ELF-1 (cell line): ENCODE results near the gene LRAT.
"Not testable (repeated sequence)": the region's sequence is repeated elsewhere in the genome, so short reads cannot be mapped to it uniquely, and the experiment has no call there.

Experiments
- DNase-seq: peaks from one replicate; pipeline ENCODE4 v3.0.0-alpha.2; 2016; ENCODE audit warnings: low read depth, low spot score

Gene LRAT

DNA sequence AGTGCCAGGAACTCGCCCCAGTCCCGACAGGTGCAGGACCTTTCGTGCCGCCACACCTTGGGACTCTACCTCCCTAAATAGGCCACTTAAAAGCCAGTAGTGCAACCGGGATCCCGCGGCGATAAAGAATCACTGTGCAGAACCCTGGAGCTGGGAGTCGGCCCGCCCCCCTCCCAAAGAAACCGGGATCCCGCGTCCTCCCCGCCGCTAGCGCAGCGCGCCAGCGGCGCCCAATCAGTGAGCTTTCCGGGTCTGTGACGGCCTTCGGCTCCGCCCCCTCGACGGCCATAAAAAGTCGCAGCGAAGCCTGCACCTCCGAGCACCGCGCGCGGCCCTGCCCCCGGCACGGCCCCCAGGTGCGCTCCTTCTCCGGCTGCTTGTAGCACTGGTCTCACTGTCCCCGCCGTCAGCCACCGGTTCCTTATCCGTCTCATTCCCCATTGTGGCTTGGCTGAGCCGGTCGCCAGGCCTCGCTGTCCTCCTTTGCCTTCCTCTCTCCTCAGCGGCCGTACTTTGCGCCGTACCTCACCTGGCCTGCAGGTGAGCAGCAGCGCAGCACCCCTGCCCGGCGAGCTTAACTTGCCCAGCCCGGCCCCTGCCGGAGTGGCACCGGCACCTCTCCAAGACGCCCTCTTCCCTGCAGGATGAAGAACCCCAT, at the start of gene LRAT:
LRAT (plus strand) TSS at position 318 of the 658 bp plus-strand sequence; CDS start at position 645, 327 bp downstream.
- peak; percentile 90 for DNase-seq

GRCh38 chr4:154707877-154708276, 35.9 kb upstream of the LRAT start:
- no peak for DNase-seq

GRCh38 chr4:154709550-154709949, 34.2 kb upstream of the LRAT start:
- no peak for DNase-seq

GRCh38 chr4:154711522-154711921, 32.3 kb upstream of the LRAT start:
- DNase-seq: no peak

- no peak for DNase-seq
Observed at GRCh38 chr4:154714339-154715040, 29.3 kb upstream of the LRAT start.

GRCh38 chr4:154719087-154719486, 24.7 kb upstream of the LRAT start:
- no peak for DNase-seq

DNA sequence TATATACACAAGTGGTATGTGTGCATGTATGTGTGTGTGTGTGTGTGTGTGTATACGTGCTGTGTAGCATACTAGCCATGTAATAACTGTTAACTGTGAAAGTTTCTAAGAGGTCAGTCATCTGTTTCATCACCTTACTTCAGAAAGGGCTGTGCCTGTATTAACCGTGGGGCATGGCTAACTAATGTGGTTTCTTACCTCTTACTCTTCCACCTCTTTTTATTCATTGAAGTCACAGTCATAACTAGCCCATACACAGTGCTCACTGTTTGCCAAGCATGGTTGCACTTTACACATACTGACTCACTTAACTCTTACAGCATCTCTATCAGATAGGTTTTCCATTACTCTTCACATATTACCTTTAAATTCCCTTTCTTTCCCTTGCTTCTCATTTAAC, 23.7 kb upstream of the LRAT start:
- no peak for DNase-seq

DNA sequence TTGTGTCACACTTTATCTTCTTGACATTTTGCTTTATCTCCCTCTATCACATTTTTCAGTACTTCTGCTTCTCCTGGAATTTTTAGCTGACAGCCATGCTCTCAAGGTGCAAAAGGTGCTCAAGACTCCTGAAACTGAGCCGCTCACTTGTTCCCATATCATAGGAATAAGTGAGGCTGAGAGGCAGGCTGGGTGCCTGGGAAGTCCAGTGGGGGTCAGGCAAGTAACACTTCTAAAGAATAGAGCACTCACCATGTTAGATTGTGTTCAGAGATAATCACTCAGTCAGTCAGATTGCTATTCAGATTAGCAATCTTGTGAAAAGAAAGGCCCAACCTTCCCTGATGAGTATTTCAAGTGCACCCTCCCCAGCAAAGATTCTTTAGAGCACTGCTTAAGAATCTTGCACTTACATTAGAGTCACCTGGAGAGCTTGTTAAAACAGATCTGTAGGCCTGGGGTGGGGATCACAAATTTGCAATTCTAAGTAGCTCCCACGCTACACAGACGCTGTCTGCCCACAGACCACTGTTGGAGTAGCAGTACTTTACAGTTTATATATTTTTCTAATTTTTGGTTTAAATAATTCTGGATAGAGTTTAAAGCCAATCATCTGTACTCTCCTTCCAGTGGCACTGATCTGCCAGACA, 23.1 kb upstream of the LRAT start:
- DNase-seq: peak; percentile 47

DNA sequence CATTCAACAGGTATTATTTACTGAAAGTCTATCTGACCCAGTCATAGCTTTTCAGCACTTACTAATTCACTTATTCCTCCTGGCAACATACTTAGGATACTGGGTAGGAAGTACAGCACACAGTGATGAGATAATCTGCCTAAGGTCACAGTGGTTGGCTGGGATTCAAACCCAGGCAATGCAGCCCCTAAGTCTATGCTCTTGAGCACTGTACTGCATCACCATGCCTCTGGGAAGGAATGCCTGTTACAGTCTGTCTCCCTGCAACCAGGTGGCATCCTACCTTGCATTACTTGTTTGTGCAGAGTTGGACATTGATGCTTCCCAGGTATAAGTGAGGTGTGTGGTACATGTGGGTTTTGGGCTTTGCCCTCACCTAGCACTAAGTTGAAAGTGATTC, 21.5 kb upstream of the LRAT start:
- no peak for DNase-seq

GRCh38 chr4:154723601-154724000, 20.2 kb upstream of the LRAT start:
- DNase-seq: not testable (repeated sequence)

DNA sequence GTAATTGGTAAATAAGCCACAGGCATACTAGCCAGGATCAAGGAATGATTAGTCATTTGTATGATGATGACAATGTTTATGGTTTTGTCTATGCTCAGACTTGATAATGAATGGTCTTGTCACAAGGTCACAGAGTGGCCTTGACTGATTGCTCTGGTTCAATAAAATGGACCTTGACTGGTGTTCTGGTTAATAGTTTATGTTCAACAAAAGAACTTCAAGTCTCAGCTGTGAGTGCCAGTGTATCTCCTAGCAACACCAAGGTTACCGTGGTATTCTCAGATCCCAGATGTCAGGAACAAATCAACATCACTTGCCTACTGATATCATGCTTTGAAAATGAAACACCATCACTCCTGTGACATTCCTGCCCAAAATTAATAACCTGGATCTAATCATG, 16.3 kb upstream of the LRAT start:
- no peak for DNase-seq

DNA sequence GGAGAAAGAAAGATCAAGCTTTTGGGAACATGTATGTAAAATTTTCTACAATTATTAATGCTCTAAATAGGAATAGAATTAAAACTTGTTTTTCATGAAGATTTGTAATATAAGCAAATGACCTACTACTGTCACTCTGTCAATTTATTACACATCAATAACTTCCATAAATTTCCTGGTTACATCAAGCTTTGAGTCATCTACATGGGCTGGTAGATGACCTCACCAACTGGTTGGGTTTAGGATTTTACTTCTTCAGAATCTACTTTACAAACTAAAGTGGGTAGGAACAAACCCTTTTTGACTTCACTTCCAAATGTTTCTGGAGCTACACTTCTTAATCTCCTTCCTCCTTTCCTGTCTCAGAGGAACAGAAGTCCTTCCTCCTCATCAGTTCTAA, 12.0 kb upstream of the LRAT start:
- no peak for DNase-seq

DNA sequence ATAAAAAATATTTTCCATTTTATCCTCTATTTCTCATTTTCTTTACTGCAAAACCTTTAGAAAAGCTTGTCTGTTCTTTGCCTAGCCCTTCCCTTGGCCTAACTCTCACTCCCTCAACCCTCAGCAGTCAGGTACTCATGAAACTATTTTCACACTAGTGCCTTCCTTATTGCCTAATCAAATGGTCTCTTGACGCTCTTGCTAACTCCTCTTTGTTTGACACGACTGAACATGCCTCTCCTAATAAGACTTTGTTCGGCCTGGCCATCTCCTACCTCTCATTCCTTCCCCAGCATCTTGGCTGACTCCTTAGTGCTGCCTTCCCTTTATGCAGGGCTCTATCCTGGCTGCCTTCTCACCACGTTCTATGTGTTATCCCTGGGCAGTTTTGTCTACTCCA, 11.1 kb upstream of the LRAT start:
- no peak for DNase-seq

GRCh38 chr4:154736770-154737169, 7.0 kb upstream of the LRAT start:
- DNase-seq: no peak

DNA sequence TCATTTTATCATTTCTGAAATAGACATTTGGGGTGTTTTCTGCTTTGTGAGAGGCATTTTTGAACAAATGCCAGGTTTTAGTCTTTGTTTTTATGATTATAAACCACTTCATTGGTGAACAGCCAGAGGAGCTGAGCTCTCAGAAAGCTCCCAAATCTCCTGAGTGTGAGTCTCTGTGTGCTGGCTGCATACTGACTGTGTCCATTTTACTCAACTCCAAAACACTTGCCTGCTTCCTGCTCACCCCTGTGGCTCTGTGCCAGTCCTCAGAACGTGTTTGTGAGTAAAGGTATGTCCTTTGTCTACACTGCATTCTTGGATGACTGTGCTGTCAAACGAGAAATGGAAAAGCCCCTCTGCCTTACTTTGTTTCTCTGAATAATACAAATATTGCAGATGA, 5.4 kb upstream of the LRAT start:
- DNase-seq: peak; percentile 4

- DNase-seq: no peak
Observed at GRCh38 chr4:154739111-154739510, 4.7 kb upstream of the LRAT start.

- peak; percentile 54 for DNase-seq
Observed at GRCh38 chr4:154740462-154740861, 3.3 kb upstream of the LRAT start.

- DNase-seq: peak; percentile 15
Observed at GRCh38 chr4:154741131-154741665, 2.6 kb upstream of the LRAT start.

- peak; percentile 78 for DNase-seq
Observed at GRCh38 chr4:154741922-154742850, 1.6 kb upstream of the LRAT start.

- no peak for DNase-seq
Observed at GRCh38 chr4:154744341-154744926, 634 bp downstream of the LRAT start.

DNA sequence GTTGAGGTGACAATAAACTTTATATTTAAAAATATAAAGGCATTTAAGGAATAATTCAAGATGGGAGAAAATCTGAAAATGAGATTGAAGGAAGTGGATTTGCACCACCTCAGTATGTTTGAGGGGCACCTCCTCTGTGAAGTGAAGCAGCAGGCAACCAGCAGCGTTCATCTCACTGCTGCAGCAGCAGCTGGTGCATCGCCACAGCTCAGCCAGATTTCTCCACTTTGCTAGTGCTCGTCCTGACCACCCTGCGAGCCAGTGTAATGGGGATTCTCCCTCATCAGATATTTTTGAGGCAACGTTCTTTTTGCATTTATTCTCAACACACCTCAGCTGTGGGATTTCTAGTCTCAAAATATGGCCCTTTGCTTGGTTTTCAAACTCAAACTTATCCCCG, 13.9 kb downstream of the LRAT start:
- DNase-seq: no peak
